NCI-H146 treated with DMSO at 0.1 percent for 48 hours (cell line): ENCODE data around the gene TMEM59.

Source experiments
- DNase-seq: peaks from one replicate; lab custom pipeline; 2025; ENCODE audit not compliant: unreplicated experiment; lab: John Stamatoyannopoulos, UW

The TMEM59 gene

DNA sequence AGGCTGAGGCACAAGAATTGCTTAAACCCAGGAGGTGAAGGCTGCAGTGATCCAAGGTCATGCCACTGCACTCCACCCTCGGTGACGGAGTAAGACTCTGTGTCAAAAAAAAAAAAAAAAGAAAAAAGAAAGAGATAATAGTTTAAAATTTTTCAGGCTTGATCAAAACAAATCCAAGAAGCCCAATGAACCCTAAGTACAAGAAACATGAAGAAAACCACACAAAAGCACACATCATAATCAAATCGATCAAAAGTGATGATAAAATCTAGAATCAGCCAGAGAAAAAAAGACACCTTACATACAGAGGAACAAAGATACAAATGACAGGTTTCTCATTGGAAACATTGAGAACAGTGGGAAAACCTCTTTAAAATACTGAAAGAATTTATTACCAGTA lies 66.5 kb downstream of the TMEM59 start:
- no peak for DNase-seq

DNA sequence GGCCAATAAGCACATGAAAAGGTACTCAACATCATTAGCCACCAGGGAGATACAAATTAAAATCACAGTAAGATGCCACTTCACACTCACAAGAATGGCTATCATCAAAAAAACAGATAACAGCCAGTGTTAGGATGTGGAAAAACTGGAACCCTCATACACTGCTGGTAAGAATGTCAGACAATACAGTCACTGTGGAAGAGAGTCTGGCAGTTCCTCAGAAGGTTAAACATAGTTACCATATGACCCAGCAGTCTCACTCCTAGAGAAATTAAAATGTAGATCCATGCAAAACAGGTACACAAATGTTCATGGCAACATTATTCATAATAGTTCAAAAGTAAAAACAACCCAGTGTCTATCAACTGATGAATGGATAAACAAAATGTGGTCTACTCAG lies 68.3 kb downstream of the TMEM59 start:
- DNase-seq = no peak

DNA sequence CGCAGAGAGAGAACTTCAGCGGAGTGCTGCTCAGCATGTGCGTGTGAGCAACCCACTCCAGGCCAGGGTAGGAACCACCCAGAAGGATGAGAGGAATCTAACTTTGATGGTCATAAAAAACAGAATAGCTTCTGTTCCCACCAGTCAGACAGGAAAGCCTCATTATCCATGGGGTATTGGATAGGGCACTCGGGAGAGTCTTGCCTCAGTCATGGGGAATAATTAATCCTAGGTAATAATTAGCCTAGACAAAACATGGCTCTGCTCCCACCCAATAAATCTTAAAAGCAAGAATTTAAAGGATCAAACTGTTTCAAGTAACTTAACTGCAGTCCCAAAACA lies 70.3 kb downstream of the TMEM59 start:
- DNase-seq = no peak

DNA sequence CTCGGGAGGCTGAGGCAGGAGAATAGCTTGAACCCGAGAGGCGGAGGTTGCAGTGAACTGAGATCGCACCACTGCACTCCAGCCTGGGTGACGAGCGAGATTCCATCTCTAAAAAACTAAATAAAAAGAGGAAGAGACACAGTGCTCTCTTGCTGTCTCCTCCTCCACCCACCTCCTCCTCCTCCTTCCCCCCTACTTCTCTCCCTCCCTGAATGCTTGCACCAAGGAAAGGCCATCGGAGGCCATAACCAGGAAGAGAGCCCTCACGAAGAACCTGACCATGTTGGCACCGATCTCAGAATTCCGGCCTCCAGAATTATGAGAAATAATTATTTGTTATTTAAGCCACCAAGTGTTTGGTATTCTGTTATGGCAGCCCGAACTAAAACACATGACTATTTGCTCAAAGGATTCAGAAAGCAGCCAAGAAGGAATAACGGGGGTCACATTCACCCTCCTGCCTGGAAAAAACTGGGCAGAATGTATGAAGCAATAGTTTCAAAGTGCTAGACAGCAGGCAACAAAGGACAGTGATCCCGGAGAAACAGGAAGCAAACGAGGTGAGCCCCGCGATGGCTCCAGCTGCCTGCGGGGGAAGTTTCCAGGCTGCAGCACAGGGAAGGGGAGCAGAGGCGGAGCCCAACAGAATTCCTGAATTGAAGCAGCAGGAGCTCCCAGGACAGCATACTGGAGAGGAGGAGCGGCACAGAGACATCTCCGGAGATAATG lies 70.8 kb downstream of the TMEM59 start:
- DNase-seq = peak; percentile 12

DNA sequence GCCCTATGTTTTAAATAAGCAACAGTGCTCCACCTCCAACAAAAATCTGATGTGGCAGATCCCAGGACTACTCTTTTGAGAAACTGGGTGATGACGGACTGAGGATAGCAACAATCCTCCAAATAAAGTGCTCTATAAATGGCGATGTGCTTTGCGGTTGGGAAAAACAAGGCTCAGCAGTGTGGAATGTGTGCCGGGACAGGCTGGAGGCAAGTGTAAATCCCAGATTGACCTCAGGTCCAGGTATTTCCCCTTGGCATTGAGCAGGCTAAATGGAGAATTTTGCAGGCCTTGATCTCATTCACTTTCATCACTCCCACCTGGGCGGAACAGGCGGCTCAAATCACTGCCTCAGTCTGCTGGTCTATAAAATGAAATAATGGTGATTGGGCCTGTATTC lies 71.8 kb downstream of the TMEM59 start:
- DNase-seq = no peak

DNA sequence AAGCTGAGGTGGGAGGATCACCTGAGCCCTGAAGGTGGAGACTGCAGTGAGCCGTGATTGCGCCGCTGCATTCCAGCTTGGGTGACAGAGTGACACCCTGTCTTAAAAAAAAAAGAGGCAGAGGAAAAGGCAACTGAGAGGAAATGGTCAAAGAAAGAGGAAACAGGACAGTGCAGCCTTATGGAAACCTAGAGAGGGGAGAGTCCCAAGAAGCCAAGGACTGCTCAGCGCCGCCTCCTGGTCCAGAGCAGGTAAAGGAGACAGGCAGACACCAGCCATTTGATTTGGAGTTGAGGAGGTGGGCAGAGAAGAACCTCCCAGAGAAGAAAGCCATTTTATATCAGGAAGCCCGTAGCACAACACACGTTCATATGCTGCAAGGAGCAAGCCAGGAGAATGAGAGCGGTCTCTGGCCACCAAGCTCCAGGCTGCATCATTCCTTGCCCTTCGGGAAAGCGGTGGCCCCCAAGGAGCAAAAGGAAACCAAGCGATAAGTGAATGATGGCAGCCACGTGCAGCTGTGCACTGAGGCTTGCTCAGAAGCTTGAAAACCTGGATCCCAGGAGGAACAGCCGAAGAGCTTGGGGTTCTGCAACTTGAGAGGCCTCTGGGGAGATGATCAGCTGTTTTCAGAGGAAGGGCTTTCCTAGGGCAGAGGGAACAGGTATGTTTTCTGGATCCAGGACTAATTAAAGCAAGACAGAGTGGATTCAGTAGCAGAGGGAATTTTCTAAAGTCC lies 73.1 kb downstream of the TMEM59 start:
- no peak for DNase-seq
